Measurements from ENCODE around the gene MYO6.

MYO6 gene

DNA sequence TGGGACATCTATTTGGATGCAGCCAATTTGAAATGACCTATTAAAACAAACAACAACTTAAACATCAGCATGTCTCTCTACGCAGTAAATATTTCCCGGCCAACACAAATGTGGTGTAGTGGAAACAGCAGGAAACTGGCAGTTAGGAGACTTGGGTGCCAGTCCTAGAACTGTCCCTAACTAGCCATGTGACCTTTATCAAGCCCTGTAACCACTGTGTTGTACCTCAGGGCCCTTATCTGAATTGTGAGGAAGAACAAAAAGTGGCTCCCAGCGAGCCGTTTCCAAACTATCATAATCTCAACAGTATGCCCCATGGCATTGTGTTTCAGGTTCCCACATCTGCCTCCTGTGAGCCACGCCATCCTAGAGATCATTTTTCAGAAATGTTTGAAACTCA lies 198.9 kb downstream of the MYO6 start:
- DNase-seq (ENCODE audit: low spot score) = no peak

DNA sequence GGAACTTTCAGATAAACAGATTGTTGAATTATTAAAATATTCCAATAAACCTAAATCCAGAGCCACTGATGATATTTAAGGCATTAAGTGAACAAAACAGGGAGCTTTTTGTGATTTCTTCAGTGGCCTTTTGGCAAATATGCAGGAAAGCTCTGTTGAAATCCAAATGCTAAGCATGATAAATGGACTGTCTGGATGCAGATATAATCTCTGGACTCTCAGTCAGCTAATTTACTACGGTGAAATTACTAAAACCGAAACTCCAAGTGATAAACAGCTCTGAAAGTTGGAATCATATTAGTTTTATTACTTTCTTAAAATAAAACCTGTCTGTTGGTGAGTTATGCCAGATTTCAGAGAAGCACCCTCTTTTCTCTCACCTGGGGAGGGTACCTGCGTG lies 203.1 kb downstream of the MYO6 start:
- no peak for DNase-seq (ENCODE audit: low spot score)

DNA sequence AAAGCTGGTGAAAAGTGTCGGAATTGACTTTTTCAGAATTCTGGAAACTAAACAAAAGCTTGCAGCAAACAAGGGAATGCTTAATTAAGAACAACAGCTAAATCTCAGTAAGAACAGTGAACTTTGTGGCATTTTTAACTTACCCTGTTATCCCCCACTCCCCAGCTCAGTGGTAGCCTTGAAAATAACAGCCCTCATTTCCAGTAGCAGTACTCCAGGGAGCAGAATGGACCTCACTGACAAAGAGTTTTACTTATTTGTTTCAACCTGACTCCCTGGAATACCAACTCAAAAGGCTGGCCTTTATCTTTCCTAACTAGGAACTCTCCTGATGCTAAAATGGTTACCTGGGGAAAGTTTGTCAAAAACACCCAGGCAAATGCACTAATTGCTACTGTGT lies 214.5 kb downstream of the MYO6 start:
- no peak for DNase-seq (ENCODE audit: low spot score)

DNA sequence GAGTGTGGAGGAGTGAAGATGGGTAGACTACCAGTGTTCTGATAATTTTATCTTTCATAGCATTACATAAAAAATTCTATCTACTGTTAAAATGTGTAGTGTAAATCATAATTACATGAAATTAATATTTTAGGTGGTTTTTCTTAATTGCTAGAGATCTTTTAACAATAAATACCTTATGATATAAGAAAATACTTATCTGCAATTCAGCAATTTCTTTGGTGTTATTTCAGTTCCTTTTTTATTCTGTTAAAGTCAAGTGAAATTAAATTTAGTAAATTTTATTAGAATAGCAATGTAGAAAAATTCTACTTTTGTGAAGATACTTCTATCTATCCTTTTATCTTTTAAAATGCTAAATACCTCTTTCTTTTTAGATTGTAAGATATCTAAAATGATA lies 219.1 kb downstream of the MYO6 start:
- DNase-seq (ENCODE audit: low spot score) = no peak

Data from HuH-7.5 (cell line).